Ascending aorta (tissue), 2 donors: ENCODE results near the gene DPT. TPM values are rescaled to one million over a fixed set of nuclear protein-coding genes. Genes with fewer than 3 reads are reported as not detected.

Experiments used
- DNase-seq, 2 donors: peaks; one replicate each; pipeline ENCODE4 v3.0.0-alpha.2; 2019; ENCODE audit warnings: low spot score in 2 of 2
- H3K27ac ChIP-seq, 2 donors: fragments of 200-600 bp; sonication (generic); one replicate each; pipeline ENCODE4 v1.5.1; 2016 to 2017; ENCODE audit warnings: mild to moderate bottlenecking in 1 of 2
- H3K27me3 ChIP-seq: fragments of 200-600 bp; sonication (generic); one replicate; pipeline ENCODE4 v1.5.1; 2017
- H3K36me3 ChIP-seq, 2 donors: fragments of 200-600 bp; sonication (generic); one replicate each; pipeline ENCODE4 v1.5.1; 2016
- H3K4me1 ChIP-seq, 2 donors: fragments of 200-600 bp; sonication (generic); one replicate each; pipeline ENCODE4 v1.5.1; 2016 to 2017; ENCODE audit warnings: mild to moderate bottlenecking in 1 of 2
- H3K4me3 ChIP-seq, 2 donors: fragments of 200-600 bp; sonication (generic); one replicate each; pipeline ENCODE4 v1.5.1; 2016 to 2017; ENCODE audit warnings: mild to moderate bottlenecking in 1 of 2
- H3K9me3 ChIP-seq, 2 donors: fragments of 200-600 bp; sonication (generic); one replicate each; pipeline ENCODE4 v1.5.1; 2016
- CTCF ChIP-seq, 3 experiments: fragments of 200-600 bp in 2 of 3; fragments of 450-650 bp in 1 of 3; sonication (generic) in 2 of 3; IDR thresholded peaks; one replicate each; pipeline ENCODE4 v1.5.1; 2016 to 2019; ENCODE audit warnings: antibody characterized with exemption in 3 of 3, mild to moderate bottlenecking in 1 of 3, moderate library complexity in 1 of 3
- intact Hi-C: fragments of 100-400 bp; cut with DNase I; formaldehyde crosslinking; loops from one replicate; pipeline ENCODE4 v1.15.1; 2023
- total RNA-seq: library from RNA; depleted of rRNA; stranded (reverse); fragments of >200 nt; gene quantifications from one replicate; pipeline ENCODE4 v1.1.0, GENCODE V29; 2016

Gene DPT
- total RNA-seq, 1 donor from 2014 or later, result 12.3 TPM

DNA sequence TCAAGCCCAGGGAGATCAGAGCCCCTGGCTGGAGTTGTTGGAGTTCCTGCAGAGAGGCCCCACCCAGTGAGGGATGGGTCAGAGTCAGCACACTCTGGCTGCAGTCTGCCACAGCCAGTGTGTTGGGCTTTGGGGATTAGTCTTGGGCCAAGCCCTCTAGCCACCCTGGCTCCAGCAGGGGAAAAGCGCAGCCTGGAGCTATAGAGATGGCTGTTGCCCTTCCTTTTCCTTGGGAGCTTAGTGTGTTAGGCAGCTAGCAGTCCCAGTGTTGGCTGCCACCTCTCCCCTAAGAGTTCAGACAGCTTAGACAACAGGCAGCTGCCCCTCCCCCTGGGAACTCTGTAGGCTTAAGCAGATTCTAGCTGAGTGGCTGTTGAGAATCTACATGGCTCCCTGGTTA is 45.1 kb downstream of the DPT start:
- intact Hi-C loops, result no loop called here

GRCh38 chr1:168676861-168677260 is 52.1 kb downstream of the DPT start:
- Histone ChIP-seq H3K9me3 (no peaks in the 10 kb centered on the region), H3K36me3 (no peaks in the 10 kb centered on the region), H3K27me3 (no peaks in the 10 kb centered on the region), H3K4me3 (no peak overlapping the region), H3K27ac (no peak overlapping the region), H3K4me1 (no peaks in the 10 kb centered on the region)
- DNase-seq, result no peak
- intact Hi-C loops, result no loop called here
- TF ChIP-seq CTCF (IDR thresholded peaks at IDR 0.05), result no peak

More for the DNA sequence above, 45.1 kb downstream of the DPT start:
- Histone ChIP-seq H3K27ac (no peak overlapping the region), H3K36me3 (no peaks in the 10 kb centered on the region), H3K4me3 (no peak overlapping the region), H3K9me3 (no peaks in the 10 kb centered on the region), H3K27me3 (no peaks in the 10 kb centered on the region), H3K4me1 (no peaks in the 10 kb centered on the region)
- DNase-seq, result no peak
- no peak for TF ChIP-seq CTCF (IDR thresholded peaks at IDR 0.05)

GRCh38 chr1:168676029-168676812 is 52.8 kb downstream of the DPT start:
- Histone ChIP-seq H3K36me3 (no peaks in the 10 kb centered on the region), H3K27me3 (no peaks in the 10 kb centered on the region), H3K9me3 (no peaks in the 10 kb centered on the region), H3K4me3 (no peak overlapping the region), H3K27ac (no peak overlapping the region), H3K4me1 (no peaks in the 10 kb centered on the region)
- DNase-seq, result no peak
- TF ChIP-seq CTCF (IDR thresholded peaks at IDR 0.05), result no peak
- intact Hi-C loops, result no loop called here

- no peaks in the 10 kb centered on the region for H3K27me3 ChIP-seq
- H3K9me3 ChIP-seq, result no peaks in the 10 kb centered on the region
- no peak overlapping the region for H3K27ac ChIP-seq
- no peaks in the 10 kb centered on the region for H3K36me3 ChIP-seq
- no peaks in the 10 kb centered on the region for H3K4me1 ChIP-seq
- no peak for TF ChIP-seq CTCF (IDR thresholded peaks at IDR 0.05)
- no peak for DNase-seq
- intact Hi-C loops, result no loop called here
- no peak overlapping the region for H3K4me3 ChIP-seq
Observed at GRCh38 chr1:168673974-168674683, 54.9 kb downstream of the DPT start.

DNA sequence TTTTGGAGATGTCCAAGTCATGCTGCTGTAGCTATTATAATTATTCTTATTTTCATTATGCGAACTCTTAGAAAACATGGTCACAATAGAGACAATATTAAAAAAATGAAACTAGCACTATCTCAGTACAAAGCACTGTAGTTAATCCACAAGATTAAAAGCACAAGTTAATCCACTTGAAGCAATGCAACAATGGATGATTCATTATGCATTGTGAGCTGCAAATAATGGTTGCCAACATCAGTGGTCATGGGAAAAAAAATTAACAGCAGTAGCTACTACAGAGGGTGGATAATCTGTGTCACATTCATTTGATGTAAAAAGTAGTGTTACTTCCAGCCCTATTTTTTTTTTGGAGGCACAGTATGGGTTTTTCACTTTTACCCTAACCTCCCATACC is 56.7 kb downstream of the DPT start:
- H3K4me3 ChIP-seq, result no peak overlapping the region
- H3K4me1 ChIP-seq, result no peaks in the 10 kb centered on the region
- H3K36me3 ChIP-seq, result no peaks in the 10 kb centered on the region
- H3K9me3 ChIP-seq, result no peaks in the 10 kb centered on the region
- TF ChIP-seq CTCF (IDR thresholded peaks at IDR 0.05), result no peak
- no peak overlapping the region for H3K27ac ChIP-seq
- no peak for DNase-seq
- H3K27me3 ChIP-seq, result no peaks in the 10 kb centered on the region
- intact Hi-C loops, result no loop called here
